GM18511 (cell line): ENCODE data around the gene TRAPPC12.

Experiments
- ATAC-seq: cut with Tn5 transposase; IDR thresholded peaks from one replicate; pipeline ENCODE4 v1.9.1; 2021; ENCODE audit warnings: mild to moderate bottlenecking, moderate library complexity; ENCODE audit not compliant: unreplicated experiment

TRAPPC12 gene

GRCh38 chr2:3405876-3406275, 26.4 kb downstream of the TRAPPC12 start:
- ATAC-seq = no peak

DNA sequence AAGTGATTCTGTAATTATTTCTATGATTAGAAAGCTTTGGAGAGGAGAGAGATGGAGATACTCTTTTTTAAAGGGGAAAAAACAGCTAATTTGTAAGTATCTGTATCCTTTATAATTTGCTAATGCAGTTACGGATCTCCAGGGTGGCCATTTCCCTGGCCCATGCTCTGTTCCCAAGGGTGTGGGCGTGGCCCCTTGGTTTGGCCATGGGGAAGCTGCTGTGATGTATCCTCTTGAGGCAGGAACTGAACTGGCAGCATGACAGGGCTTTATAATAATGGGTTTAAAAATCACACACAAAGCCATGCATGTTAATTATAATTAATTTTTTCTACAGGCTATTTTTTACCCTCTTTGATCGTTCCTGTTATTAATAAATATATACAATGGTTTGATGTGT, 27.0 kb downstream of the TRAPPC12 start:
- no peak for ATAC-seq

DNA sequence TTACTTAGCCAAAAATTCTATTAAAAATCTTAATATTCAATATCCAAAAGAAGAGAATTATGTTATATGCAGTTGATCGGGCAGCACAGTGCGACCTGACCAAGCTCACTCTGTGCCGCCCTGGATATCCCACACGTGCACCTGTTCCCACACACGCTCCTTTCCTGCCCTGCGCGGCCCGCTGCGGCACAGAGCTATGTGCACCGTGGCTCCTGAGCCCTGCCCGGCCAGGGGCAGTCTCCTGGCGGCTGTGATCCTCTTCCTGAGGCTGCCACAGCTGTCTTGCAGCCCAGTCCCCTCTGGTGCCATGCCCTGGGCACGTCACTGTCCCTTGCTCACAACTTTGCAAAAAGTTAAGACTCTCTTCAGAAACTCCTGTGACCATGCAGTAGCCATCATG, 29.3 kb downstream of the TRAPPC12 start:
- no peak for ATAC-seq

DNA sequence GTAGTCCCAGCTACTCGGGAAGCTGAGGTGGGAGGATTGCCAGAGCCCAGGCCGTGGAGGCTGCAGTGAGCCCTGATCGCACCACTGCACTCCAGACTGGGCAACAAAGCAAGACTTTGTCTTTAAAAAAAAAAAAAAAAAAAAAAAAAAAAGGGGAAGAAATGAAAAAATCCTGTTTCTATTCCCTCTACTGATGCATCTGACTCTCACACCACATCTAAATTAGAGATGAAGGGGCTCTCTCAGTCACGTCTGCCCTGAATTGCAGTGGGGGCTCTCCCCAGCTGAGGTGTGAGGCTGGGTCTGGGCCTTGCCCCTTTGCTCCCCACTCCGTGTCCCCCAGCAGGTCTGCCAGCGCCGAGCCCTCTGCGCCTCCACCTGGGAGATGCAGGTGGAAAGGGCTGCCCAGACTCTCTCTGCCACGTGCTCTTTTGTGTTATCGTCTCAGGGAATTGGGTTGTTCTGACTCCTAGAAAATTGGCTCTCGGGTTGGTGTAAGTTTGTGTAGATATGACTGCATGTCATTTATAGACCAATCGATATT, 30.2 kb downstream of the TRAPPC12 start:
- no peak for ATAC-seq

- ATAC-seq = no peak
Measured at GRCh38 chr2:3411103-3411502, 31.6 kb downstream of the TRAPPC12 start.

GRCh38 chr2:3413697-3414096, 34.2 kb downstream of the TRAPPC12 start:
- no peak for ATAC-seq

DNA sequence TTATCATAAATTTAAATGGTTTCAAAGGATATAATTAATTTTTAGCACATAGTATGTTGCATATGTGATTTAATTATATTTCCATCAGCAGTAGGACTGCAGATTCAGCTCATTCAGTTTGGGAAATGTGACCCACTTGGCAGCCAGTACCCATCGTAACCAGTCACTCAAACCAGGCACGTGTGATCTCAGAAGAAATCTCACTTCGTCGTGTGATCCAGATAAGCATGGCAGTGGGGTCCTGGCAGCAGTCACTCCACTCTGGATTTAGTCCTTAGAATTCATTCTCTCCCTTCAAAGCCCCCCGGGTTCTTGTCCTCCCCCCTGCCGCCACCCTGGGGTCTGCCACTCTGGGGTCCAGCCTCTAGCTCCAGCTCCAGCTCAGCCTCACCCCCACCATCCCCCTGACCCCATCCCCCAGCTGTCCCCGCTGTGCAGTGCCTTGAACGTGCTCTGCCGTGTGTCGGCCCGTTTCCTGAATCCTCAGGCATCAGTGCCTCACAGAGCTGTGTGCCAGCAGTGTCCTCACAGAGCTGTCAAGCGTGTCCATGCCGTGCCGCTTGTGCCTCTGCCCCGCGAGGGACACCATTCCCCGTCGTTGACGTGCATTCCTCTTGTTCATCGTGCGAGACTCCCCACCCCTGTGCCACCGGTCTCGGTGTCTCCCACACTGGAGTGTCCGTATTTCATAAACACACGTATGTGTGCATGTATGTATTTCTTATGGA, 34.8 kb downstream of the TRAPPC12 start:
- no peak for ATAC-seq

- no peak for ATAC-seq
Measured at GRCh38 chr2:3418766-3419404, 39.4 kb downstream of the TRAPPC12 start.

DNA sequence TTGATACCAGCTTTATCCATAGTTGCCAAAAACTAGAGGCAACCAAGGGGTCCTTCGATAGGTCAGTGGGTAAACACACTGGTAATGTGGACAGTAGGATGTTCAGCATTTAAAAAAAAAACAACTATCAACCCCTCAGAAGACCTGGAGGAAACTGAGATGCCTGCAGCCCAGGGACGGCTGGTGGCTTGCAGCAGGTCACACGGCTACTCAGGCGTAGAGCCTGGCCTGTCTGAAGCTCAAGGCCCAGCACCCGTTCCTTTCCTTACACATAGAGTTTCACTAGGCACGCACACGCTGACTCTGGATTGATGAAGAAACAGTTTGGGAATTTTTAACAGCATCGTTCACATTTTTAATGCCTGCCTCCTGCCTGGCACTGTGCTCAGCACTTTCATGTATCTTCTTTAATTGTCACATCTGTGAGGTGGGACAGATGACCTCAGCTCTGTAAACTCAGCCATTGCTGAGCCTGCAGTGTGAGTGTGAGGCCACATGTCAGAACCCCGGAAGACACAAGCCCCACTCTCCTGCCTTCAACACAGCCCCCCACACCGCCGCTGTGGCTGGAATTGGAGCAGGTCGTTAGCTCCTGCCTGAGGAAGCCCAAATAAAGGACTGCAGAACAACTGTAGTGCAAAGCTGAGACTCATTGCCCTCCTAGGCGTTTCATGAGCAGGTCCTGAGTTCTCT, 40.7 kb downstream of the TRAPPC12 start:
- no peak for ATAC-seq

DNA sequence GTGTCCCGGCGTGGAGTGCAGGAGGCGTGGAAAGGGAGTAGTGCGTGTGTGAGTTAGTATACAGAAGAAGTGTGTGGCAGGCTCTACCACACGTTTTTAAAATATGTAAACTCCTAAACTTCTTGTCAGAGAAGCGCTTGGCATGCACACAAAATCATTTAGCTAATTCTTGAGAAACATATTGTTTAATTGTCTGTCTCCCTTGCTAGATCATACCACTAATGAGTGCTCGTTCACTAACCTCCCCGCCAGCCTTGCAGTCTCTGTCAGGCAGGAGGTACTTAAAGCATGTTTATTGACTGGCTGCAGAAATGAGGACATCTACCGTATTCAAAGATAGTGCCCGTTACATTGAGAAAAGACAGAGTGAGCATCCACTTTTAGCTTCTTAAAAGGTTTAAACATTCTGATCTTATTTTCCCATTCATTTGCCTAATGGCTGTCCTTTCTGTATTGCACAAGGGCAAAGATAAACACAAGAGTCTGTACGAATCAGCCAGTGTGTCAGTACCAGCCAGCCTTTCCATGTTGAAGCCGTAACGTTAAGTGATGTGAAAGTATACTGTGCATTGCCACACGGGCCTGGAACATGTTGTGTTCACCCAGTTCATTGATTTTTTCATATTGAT, 41.4 kb downstream of the TRAPPC12 start:
- no peak for ATAC-seq

- ATAC-seq = no peak
Measured at GRCh38 chr2:3421580-3421979, 42.1 kb downstream of the TRAPPC12 start.

GRCh38 chr2:3422161-3422779, 42.8 kb downstream of the TRAPPC12 start:
- peak; percentile 50 for ATAC-seq

GRCh38 chr2:3423492-3424170, 44.1 kb downstream of the TRAPPC12 start:
- peak; percentile 48 for ATAC-seq

DNA sequence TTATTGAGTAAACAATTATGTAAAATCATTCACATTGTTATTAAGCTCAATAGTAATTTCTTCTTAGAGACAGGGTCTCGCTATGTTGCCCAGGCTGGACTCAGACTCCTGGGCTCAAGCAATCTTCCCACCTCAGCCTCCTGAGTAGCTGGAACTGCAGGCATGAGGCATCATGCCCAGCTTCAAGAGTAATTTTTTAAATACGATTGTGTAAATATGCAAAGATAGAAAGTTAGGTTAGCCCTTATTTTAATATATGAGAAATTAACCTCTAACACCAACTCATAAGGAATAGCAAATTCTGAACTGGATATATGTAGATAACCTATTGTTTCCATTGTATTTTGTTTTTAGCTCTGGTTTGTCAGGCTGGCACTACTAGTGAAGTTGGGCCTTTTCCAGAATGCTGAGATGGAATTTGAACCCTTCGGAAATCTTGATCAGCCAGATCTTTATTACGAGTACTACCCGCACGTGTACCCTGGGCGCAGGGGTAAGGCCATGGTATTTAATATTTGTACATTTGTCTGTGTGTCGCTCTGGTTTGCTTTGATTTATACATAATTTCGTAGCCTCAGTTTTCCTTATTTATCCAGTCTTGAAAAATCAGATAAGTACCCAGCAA, 44.8 kb downstream of the TRAPPC12 start:
- ATAC-seq = no peak

GRCh38 chr2:3426615-3427014, 47.1 kb downstream of the TRAPPC12 start:
- ATAC-seq = no peak

GRCh38 chr2:3427272-3427671, 47.8 kb downstream of the TRAPPC12 start:
- no peak for ATAC-seq

- ATAC-seq = no peak
Measured at GRCh38 chr2:3428577-3428976, 49.1 kb downstream of the TRAPPC12 start.

DNA sequence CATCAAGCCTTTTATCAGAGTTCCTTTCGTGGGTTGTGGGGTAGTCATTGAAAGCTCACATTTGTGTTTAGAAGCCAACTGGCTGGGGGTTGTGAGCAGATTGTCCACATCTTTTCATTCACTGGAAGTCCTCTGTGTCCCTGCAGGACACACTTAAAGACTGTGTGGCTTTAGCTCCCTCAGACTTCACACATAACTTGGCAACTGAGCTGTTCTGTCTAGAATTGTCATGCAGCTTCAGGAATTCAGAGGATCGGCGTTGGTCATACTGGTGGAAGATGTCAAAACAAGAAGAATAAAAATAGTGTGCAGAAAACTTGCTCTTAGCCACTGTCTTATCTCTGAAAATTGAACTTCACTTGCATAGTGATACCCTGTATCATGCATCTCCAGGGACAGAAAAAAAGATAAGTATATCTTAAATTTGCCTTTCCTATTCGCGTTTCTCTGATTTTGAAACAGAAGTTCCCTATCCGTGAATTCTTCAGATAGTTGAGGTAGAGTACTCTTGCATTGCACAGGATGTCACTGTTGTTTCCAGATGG, 49.6 kb downstream of the TRAPPC12 start:
- no peak for ATAC-seq

- no peak for ATAC-seq
Measured at GRCh38 chr2:3430172-3430571, 50.7 kb downstream of the TRAPPC12 start.
